ENCODE data around the gene EFCAB13.

The EFCAB13 gene

DNA sequence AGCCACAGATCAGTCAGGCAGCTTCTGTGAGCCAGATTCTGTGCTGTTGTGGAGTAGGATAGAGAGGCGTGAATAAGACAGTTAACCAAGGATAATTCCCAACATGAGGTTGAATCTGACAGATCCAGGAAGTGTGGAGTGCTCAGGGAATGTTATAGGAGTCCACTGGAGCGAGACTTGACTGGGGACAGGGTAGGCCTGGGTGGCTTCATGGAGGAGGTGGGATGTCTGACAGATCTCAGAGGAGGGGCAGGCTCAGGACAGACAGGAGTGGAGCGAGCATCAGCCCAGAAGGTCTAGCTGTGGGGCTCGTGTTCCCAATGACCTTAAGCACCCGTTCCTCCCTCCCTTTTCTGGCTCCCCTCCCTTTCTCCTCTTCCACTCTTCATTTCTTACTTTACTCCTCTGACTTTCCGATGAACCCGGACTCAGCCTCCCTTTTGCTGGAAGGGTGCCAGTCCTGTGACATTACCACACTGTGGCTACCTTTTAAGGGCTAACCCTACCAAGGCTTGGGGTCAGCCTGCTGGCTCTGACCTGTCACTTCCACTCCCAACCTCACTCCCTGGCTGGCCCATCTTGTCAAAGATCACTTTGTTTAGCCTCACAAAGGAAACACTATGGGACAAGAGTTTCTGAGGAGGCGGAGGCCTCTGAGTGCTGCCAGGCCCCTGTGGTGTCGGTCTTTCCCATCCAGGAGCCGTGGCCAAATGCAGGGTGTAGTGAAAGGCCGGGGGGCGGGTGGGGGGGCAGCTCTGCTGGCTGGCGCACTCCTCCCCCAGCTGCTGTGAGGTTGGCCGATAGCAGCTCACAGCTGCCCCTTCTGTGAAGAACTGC is 28.5 kb upstream of the EFCAB13 start:
- no peak for DNase-seq

DNA sequence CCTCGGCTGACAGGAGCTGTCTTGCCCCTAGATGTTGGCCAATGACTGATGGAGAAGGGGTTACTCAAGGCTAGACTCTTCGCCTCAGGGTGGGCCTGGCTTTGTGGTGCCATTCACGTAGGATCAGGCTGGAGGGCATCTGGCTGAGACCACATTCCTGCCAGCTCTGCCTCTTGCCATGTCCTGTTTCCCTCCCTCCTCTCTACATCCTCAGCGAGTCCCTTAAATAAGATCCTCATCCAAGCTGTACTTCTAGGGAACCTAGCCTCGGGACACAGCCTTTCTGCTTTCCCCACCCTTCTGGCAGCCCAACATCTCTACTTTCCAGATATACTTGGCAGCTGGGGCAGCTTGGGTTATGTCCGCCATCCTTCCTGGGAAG is 27.9 kb upstream of the EFCAB13 start:
- DNase-seq: no peak

- no peak for DNase-seq
Measured at GRCh38 chr17:47297661-47298400, 25.9 kb upstream of the EFCAB13 start.

DNA sequence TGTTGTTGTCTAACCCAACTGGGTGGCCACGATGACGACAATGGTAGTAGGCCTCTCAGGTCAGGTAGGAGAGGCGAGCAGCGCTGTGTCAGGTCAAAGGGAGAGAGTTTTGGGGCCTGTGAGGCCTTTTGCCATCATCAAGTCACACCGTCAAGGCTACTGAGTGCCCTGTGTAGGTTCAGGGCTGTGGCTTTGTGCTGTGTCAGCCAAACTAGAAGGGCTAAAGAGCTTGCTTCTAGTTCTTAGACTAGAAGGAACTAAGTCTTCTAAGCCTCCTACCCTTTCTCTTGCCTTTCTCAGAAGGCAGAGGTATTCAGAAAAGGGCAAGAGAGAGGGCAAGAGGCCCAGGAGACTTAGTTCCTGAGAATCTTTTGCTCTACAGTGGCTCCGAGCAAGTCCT is 25.0 kb upstream of the EFCAB13 start:
- DNase-seq: no peak

DNA sequence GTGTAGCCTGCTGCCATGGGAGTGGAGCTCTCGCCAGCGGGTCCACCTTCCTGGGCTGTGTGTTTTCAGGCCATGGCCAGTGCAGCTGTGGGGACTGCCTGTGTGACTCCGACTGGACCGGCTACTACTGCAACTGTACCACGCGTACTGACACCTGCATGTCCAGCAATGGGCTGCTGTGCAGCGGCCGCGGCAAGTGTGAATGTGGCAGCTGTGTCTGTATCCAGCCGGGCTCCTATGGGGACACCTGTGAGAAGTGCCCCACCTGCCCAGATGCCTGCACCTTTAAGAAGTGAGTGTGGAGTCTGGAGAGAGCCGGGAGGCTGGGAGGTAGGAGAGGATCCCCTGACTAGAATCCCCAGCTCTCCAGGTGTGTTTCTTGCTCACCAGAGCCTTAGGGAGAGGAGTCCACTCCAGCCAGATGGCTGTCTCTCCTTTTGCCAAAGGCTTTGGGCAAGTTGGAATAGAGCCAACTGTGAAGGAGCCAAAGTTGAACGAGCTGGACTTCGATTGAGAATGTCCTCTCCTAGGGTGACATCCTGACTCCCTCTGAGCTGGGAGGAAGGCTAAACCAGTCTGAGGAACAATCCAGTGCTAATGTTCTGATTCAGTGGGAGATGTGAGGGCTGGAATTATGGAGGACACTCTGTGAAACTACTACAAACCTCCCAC is 24.4 kb upstream of the EFCAB13 start:
- no peak for DNase-seq

DNA sequence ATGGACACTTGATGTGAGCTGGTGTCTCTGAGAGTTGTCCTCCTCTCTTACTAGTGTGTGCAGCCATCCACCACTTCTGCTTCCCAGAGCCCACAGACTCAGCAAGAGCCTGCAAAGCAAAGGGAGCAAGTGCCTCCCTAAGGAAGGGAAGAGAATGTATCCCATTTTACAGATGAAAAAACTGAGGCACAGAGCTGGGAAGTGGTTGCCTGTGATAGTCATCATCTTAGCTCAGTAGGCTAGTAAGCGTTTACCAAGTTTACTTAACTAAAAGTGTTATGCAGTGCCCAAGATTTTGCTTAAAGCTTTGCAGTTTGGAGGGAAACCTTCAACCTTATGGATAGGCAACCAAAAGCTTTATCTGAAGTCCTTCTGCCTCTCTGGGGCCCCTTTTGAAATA is 23.0 kb upstream of the EFCAB13 start:
- no peak for DNase-seq

GRCh38 chr17:47301161-47301560 is 22.6 kb upstream of the EFCAB13 start:
- DNase-seq: no peak

DNA sequence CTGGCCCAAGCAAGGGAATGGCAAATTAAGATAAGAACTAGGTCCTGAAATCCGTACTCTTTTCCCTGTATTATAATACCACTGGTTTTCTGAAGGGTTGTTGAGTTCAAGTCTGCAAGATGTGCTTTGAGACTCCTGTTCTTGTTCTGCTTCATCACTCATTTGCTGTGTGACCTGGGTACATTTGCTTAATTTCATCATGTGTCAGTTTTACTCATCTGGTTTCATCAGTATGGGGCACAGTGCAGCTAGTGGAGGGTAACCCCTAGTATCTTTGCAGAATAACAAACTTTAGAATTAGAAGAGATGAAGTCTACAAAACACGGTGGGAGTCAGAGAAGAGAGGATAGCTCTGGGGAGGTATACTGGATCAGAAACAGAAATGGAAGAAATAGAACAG is 21.9 kb upstream of the EFCAB13 start:
- no peak for DNase-seq

GRCh38 chr17:47304186-47304585 is 19.6 kb upstream of the EFCAB13 start:
- DNase-seq: no peak

DNA sequence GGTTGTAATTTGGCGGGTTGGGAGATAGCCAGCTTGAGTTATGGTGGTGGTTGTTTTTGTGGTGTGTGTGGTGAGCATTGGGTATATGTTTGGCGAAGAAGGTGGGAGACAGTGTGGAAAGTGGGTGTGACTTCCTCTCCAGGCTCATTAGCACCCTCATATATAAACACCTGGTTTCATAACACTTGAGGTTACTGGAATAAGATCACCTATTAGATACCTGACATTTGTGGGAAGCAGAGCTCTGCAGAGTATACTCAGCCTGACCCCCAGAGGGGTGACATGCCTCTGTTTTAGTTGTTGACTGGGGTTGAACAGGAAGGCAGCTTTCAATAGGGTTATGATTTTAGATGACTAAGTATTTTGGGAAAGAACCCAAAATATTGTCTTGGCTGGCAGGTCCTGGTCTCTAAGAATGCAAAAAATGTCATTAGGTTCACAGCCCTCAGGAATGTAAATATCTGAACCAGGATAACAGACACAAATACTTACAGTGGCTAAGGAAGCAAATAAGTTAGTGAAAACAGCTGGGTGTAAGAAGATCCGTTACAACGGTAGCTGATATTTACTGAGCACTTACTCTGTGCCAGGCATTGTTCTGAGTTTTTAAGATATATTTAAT is 18.3 kb upstream of the EFCAB13 start:
- no peak for DNase-seq

DNA sequence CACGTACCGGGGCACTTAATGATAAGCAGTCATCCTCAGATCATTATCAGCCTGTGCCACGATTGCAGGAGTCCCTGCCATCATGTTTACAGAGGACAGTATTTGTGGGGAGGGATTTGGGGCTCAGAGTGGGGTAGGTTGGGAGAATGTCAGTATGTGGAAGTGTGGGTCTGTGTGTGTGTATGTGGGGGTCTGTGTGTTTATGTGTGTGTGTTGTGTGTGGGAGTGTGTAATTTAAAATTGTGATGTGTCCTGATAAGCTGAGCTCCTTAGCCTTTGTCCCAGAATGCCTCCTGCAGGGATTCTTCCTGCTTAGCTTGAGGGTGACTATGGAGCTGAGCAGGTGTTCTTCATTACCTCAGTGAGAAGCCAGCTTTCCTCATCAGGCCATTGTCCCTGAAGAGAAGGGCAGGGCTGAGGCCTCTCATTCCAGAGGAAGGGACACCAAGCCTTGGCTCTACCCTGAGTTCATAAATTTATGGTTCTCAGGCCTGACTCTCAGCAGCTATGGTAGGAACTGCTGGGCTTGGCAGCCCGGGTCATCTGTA is 13.5 kb upstream of the EFCAB13 start:
- DNase-seq: no peak

DNA sequence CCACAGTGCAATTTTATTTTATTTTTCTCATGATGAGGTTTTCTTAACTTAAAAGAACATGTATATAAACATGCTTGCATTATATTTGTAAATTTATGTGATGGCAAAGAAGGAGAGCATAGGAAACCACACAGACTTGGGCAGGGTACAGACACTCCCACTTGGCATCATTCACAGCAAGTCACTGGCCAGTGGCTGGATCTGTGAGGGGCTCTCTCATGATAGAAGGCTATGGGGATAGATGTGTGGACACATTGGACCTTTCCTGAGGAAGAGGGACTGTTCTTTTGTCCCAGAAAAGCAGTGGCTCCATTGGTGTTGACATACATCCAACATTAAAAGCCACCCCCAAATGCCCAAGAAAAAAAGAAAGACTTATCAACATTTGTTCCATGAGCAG is 12.3 kb upstream of the EFCAB13 start:
- no peak for DNase-seq

DNA sequence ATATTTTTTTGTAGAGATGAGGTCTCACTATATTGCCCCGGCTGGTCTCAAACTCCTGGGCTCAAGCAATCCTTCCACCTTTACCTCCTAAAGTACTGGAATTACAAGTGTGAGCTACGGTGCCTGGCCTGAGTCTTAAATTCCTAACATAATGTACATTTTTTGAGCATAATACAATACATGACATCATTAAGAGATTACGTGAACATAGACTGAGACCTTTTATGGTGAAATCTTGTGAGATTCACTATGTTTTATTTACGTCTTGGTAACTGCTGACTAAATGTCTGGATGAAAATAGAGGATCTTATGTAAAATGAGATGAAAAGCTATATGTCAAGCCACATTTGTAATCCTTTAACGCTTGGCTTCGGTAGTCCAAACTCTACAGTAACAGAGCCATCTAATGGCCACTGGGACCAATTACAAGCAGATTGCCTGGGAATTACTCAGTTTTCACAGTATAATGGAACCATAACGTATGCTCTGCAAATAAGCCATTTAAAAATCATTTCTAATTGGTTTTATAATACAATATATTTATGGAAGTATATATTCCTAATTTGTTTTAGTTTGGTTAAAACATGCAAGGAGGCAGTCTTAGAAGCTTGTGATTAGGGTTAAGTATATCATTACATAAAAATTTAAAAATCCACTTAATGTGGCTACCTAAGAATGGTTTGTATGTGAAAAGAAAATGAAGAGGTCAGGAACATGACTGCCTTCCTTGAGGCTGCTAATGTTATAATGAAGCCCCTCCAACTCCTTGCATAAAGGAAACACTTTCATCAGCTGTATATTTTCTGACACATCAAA is 8.1 kb upstream of the EFCAB13 start:
- peak in 1 of 2 experiments; percentile 18 for DNase-seq

GRCh38 chr17:47316311-47316710 is 7.4 kb upstream of the EFCAB13 start:
- DNase-seq: no peak

DNA sequence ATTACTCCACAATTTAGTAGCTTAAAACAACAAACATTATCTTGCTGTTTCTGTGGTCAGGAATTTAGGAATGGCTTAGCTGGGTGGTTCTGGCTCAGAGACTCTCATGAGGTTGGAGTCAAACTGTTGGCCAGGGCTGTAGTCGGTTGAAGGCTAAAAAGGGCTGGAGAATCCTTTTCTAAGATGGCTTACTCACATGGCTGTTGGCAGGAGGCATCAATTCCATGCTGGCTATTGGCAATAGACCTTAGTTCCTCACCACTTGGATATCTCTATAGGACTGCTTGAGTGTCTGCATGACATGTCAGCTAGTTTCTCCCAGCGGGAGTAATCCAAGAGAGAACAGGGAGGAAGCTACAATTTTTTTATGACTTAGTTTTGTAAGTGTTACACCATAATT is 6.6 kb upstream of the EFCAB13 start:
- no peak for DNase-seq

DNA sequence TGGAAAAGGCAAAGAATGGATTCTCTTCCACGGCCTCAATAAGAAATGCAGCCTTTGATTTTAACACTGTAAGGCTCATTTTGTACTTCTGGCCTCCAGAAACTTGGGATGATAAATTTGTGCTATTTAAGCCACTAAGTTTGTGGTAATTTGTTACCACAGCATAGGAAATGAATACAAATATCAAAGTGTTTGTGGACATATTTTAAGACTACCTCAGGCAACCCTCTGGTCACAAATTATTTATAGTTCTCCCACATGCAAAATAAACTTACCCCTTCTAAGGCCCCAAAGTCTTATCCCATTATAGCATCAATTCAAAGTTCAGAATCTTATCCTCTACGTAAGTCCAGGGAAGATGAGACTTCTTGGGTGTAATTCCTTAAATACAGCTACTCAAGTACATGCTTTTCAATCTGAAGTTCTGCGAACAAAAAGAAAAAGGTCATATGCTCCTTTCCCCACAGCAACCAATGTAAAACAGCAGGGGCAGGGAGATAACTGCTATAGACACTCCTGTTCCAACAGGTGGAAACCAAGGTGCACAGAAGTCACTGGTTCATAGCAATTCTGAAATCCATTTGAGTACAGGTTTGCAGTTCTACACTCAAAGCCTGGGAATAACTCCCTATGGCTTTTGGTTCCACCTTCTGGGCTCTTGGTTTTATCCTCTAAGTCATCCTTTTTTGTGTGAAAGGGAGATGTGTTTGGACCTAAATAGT is 5.4 kb upstream of the EFCAB13 start:
- DNase-seq: no peak

DNA sequence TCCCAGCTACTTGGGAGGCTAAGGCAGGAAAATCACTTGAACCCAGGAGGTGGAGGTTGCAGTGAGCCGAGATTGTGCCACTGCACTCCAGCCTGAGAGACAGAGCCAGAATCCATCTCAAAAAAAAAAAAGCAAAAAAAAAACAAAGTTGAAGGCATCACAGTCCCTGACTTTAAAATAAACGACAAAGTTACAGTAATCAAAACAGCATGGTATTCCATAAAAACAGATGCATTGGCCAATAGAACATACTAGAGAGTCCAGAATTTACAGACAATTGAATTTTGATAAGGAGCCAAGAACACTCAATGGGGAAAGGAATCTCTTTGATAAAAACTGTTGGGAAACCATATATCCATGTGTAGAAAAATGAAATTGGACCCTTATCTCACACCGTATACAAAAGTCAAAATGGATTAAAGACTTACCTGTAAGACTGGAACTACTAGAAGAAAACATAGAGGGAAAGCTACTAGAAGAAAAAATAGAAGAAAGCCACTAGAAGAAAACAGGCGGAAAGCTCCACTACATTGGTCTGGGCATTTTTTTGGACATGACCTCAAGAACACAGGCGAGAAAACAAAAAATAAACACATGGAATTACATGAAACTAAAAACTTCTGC is 2.8 kb upstream of the EFCAB13 start:
- no peak for DNase-seq

- DNase-seq: peak; percentile 25 to 36
Measured at GRCh38 chr17:47324224-47325020, 667 bp downstream of the EFCAB13 start.

- no peak for DNase-seq
Measured at GRCh38 chr17:47325176-47325575, 1.4 kb downstream of the EFCAB13 start.

- no peak for DNase-seq
Measured at GRCh38 chr17:47330548-47330947, 6.8 kb downstream of the EFCAB13 start.
